Mesendoderm (in vitro differentiated cells): Measurements from ENCODE around the gene C1QTNF6.
A peak's percentile ranks its signal among the peaks of the same experiment; 100 is the strongest.

ENCODE experiments used
- DNase-seq: peaks from one replicate; pipeline ENCODE4 v3.0.0; 2013
- H2AK5ac ChIP-seq: 2 replicates; pipeline ENCODE4 v1.6.1; 2013; ENCODE audit warnings: low read length, inconsistent platforms
- H2BK120ac ChIP-seq: 2 replicates; pipeline ENCODE4 v1.6.1; 2013; ENCODE audit warnings: low read depth, mild to moderate bottlenecking, low read length, moderate library complexity, mixed read lengths
- H2BK15ac ChIP-seq: replicated peaks from 2 replicates; pipeline ENCODE4 v1.6.1; 2013; ENCODE audit warnings: low read depth, mild to moderate bottlenecking, moderate library complexity
- H2BK5ac ChIP-seq: 2 replicates; pipeline ENCODE4 v1.6.1; 2013; ENCODE audit warnings: low read length, inconsistent platforms
- H3K18ac ChIP-seq: 2 replicates; pipeline ENCODE4 v1.6.1; 2013; ENCODE audit warnings: mild to moderate bottlenecking, low read length, mixed read lengths
- H3K23ac ChIP-seq: one replicate; pipeline ENCODE4 v1.6.1; 2013; ENCODE audit warnings: low read length
- H3K27ac ChIP-seq: 2 replicates; pipeline ENCODE4 v1.5.1; 2013; ENCODE audit warnings: low read depth, mild to moderate bottlenecking, inconsistent platforms, low read length, moderate library complexity
- H3K27me3 ChIP-seq: 2 replicates; pipeline ENCODE4 v1.6.1; 2013; ENCODE audit warnings: low read length, control low read depth, mild to moderate bottlenecking, inconsistent platforms; ENCODE audit not compliant: insufficient read depth, poor library complexity
- H3K36me3 ChIP-seq: 2 replicates; pipeline ENCODE4 v1.6.1; 2013; ENCODE audit warnings: low read length, inconsistent platforms; ENCODE audit not compliant: control insufficient read depth, insufficient read depth
- H3K4ac ChIP-seq: one replicate; pipeline ENCODE4 v1.6.1; 2013; ENCODE audit warnings: low read depth, mild to moderate bottlenecking, low read length, moderate library complexity
- H3K4me1 ChIP-seq: 2 replicates; pipeline ENCODE4 v1.6.1; 2013; ENCODE audit warnings: low read depth, low read length, inconsistent platforms; ENCODE audit not compliant: control insufficient read depth
- H3K4me2 ChIP-seq: 2 replicates; pipeline ENCODE4 v1.6.1; 2013; ENCODE audit warnings: low read length
- H3K4me3 ChIP-seq: 2 replicates; pipeline ENCODE4 v1.5.1; 2013; ENCODE audit warnings: mild to moderate bottlenecking, low read length
- H3K56ac ChIP-seq: one replicate; pipeline ENCODE4 v1.6.1; 2013; ENCODE audit warnings: low read length
- H3K79me1 ChIP-seq: 2 replicates; pipeline ENCODE4 v1.6.1; 2013; ENCODE audit warnings: low read length, inconsistent platforms
- H3K79me2 ChIP-seq: 2 replicates; pipeline ENCODE4 v1.6.1; 2013; ENCODE audit warnings: mild to moderate bottlenecking, low read length; ENCODE audit not compliant: control insufficient read depth, insufficient read depth
- H3K9ac ChIP-seq: 2 replicates; pipeline ENCODE4 v1.6.1; 2013; ENCODE audit warnings: low read length, inconsistent platforms
- H4K5ac ChIP-seq: one replicate; pipeline ENCODE4 v1.6.1; 2013; ENCODE audit warnings: low read length
- H4K8ac ChIP-seq: one replicate; pipeline ENCODE4 v1.6.1; 2013; ENCODE audit warnings: low read depth, mild to moderate bottlenecking, control low read depth, low read length, moderate library complexity
- WGBS: extraction: QIAGEN DNeasy Blood & Tissue Kit; methylation state at CpG from one replicate; pipeline ENCODE4 v1.1.7; 2013; ENCODE audit warnings: low lambda C conversion rate, missing lambda C conversion rate; ENCODE audit not compliant: insufficient coverage; ENCODE audit errors: extremely low coverage; 5-methylcytosine and 5-hydroxymethylcytosine counted together

The C1QTNF6 gene

DNA sequence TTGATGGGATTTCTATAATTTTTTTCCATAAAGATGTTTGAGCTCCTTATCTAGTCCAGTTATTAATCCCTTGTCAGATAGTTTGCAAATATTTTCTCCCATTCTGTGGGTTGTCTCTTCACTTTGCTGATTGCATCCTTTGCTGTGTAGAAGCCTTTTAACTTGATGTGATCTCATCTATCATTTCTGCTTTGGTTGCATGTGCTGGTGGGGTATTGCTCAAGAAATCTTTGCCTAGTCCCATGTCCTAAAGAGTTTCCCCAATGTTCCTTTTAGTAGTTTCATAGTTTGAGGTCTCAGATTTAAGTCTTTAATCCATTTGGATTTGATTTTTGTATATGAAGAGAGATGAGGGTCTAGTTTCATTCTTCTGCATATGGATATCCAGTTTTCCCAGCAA is 36.6 kb downstream of the C1QTNF6 start:
- Histone ChIP-seq H3K79me2 (no peaks in the 10 kb centered on the region), H3K4me3 (no peak overlapping the region), H3K27me3 (no peaks in the 10 kb centered on the region), H2AK5ac (no peak overlapping the region), H3K27ac (no peak overlapping the region), H4K8ac (no peak overlapping the region), H3K79me1 (no peaks in the 10 kb centered on the region), H3K4me1 (peaks cover 2% of the 10 kb centered on the region), H2BK120ac (no peak overlapping the region), H3K18ac (no peak overlapping the region), H4K5ac (no peak overlapping the region), H3K23ac (no peak overlapping the region), H2BK5ac (no peak overlapping the region), H3K9ac (no peak overlapping the region), H3K56ac (no peak overlapping the region), H3K4me2 (no peak overlapping the region), H3K4ac (no peak overlapping the region), H2BK15ac (no peak overlapping the region), H3K36me3 (no peaks in the 10 kb centered on the region)
- DNase-seq: no peak

DNA sequence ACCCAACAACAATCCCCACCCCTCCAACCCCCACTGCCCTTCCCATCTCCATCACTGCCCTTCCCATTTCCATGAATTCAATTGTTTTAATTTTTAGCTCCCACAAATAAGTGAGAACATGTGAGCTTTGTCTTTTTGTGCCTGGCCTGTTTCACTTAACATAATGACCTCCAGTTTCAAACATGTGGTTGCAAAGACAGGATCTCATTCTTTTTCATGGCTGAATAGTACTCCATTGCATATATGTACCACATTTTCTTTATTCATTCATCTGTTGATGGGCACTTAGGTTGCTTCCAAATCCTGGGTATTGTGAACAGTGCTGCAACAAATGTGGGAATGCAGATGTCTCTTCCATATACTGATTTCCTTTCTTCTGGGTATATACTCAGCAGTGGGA is 37.3 kb downstream of the C1QTNF6 start:
- Histone ChIP-seq H3K18ac (no peak overlapping the region), H3K56ac (no peak overlapping the region), H3K27ac (no peak overlapping the region), H4K8ac (no peak overlapping the region), H2BK15ac (no peak overlapping the region), H3K79me2 (no peaks in the 10 kb centered on the region), H3K27me3 (no peaks in the 10 kb centered on the region), H3K23ac (no peak overlapping the region), H3K4me3 (no peak overlapping the region), H3K4me2 (no peak overlapping the region), H2AK5ac (no peak overlapping the region), H3K79me1 (no peaks in the 10 kb centered on the region), H2BK5ac (no peak overlapping the region), H3K4ac (no peak overlapping the region), H2BK120ac (no peak overlapping the region), H3K4me1 (peaks cover 2% of the 10 kb centered on the region), H3K9ac (no peak overlapping the region), H4K5ac (no peak overlapping the region), H3K36me3 (no peaks in the 10 kb centered on the region)
- DNase-seq: no peak

DNA sequence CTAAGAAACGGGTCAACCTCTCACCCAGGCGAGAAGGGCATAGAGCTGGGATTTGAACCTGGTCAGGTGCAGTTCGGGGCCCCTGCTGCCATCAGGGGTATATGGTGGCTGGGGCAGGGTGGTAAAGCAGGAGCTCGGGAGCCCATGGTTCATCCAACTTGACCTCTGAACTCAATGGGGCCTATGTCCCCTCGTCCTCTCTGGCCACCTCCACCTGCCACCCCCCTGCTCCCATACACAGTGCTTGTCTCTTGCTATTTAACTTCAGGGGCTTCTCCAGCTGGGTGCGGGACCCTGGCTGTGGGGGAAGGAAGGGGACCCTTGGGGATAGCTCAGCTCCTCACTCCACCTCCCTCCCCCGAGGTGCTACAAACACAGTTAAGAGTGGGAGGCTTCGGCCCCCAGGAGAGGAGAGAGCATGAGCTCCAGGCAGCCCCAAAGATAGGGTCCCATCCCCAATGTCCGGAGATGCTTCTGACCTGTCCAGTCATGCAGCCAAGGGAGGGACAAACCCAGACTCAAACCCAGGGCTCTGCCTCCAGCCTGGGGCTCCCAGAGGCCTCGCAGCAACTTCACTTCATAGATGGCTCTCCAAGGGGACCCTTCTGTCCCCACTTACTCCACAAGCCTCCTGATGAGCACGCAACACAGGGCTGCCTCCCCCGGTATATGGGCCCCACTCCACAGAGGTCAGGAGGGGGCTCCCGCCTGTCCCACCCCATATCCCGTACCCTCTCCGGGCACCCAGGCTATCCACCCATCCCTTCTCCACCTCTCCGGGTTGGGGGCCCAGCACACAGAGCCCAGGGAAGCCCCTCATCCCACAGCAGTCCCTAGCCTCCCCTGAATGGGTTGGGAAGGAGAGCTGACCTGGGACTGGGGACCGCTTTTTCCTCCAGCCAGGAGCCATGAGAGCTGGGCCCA is 39.0 kb downstream of the C1QTNF6 start:
- Histone ChIP-seq H3K18ac (no peak overlapping the region), H3K27ac (no peak overlapping the region), H4K5ac (no peak overlapping the region), H2BK15ac (no peak overlapping the region), H3K9ac (no peak overlapping the region), H3K23ac (no peak overlapping the region), H3K27me3 (no peaks in the 10 kb centered on the region), H2BK120ac (no peak overlapping the region), H4K8ac (no peak overlapping the region), H2BK5ac (no peak overlapping the region), H2AK5ac (no peak overlapping the region), H3K4me3 (no peak overlapping the region), H3K56ac (peak overlapping the region; percentile 37), H3K79me1 (no peaks in the 10 kb centered on the region), H3K79me2 (no peaks in the 10 kb centered on the region), H3K4me2 (no peak overlapping the region), H3K36me3 (no peaks in the 10 kb centered on the region), H3K4me1 (peaks cover 2% of the 10 kb centered on the region), H3K4ac (no peak overlapping the region)
- DNase-seq: no peak
- no CpG with 5 or more reads among the region's 17 CpGs for WGBS

DNA sequence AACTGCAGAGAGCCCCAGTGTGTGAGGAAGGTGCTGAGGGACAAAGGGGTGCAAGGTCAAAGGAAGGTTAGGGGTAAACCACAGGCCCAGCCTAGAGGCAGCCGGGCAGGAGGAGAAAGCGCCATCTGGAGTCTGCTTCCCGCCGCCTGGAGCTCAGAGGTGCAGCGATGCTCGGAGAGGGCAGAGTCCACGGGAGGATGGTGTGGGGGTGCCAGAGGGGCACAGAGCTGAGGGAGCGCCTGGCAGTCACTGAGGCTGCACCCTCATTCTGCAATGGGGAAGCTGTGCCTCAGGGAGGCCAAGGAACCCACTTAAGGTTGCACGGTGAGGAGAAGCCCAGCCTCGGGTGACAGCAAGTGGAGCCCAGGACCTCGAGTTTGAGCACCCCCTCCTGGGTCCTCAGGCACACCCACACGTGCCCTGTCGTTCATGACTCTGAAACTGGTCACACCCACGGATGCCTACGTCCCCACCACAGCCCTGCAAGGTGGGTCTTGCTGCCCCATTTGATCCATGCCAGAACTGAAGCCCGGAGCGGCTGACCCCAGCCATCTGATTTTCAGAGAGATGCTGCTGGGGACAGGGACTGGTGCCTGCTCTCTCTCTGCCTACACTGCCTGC is 39.9 kb downstream of the C1QTNF6 start:
- no peaks in the 10 kb centered on the region for H3K27me3 ChIP-seq
- H3K18ac ChIP-seq: no peak overlapping the region
- H3K79me1 ChIP-seq: no peaks in the 10 kb centered on the region

DNA sequence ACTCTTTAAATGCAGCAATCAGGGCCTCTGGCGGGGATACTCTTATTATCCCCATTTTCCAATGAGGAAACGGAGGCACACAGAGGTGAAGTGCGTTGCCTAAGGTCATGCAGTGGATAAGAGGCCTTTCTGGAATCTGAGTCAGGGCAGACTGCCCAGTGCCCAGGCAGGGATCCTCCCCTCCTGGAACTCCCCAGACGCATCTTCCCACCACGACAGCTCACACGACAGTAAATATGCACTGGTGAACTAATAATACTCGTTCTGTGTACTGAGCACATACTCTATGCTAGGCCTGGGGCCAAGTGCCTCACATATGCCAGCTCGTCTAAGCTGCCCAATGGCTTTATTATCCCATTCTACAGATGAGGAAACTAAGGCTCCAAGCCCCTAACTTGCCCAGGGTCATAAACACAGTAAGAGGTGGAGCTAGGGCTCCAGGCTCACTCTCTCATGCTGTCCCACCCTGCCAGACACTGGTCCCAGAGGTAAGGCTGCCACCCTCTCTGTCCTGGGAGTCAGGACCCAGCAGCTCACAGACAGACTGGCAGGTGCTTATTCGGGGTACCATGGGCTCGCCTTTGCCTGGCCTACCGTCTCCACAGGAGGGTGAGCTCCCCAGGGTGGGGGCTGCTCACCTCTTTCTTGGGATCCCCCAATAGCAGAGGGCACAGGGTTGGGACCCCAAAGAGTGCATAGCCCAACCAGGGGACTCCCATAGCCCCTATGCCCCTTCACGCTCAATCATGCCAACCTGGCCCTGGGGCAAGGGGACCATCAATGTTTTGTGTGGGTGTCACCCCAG is 40.7 kb downstream of the C1QTNF6 start:
- Histone ChIP-seq H3K56ac (no peak overlapping the region), H2AK5ac (no peak overlapping the region), H3K79me2 (no peaks in the 10 kb centered on the region), H3K36me3 (no peaks in the 10 kb centered on the region), H2BK5ac (no peak overlapping the region), H3K27me3 (no peaks in the 10 kb centered on the region), H3K4me1 (peaks cover 2% of the 10 kb centered on the region), H3K4me2 (no peak overlapping the region), H2BK120ac (no peak overlapping the region), H4K8ac (no peak overlapping the region), H3K23ac (no peak overlapping the region), H4K5ac (no peak overlapping the region), H3K27ac (no peak overlapping the region), H3K4ac (no peak overlapping the region), H3K79me1 (no peaks in the 10 kb centered on the region), H3K4me3 (no peak overlapping the region), H3K18ac (no peak overlapping the region), H3K9ac (no peak overlapping the region), H2BK15ac (no peak overlapping the region)
- no CpG with 5 or more reads among the region's 12 CpGs for WGBS
- DNase-seq: no peak

More for the DNA sequence above, 39.9 kb downstream of the C1QTNF6 start:
- no peak overlapping the region for H3K4ac ChIP-seq
- peaks cover 2% of the 10 kb centered on the region for H3K4me1 ChIP-seq
- no peak overlapping the region for H2BK120ac ChIP-seq
- no CpG with 5 or more reads among the region's 17 CpGs for WGBS
- H3K56ac ChIP-seq: no peak overlapping the region
- no peak overlapping the region for H3K23ac ChIP-seq
- no peak overlapping the region for H4K5ac ChIP-seq
- H3K27ac ChIP-seq: no peak overlapping the region
- no peak overlapping the region for H2AK5ac ChIP-seq
- DNase-seq: no peak
- no peak overlapping the region for H3K9ac ChIP-seq
- H3K4me3 ChIP-seq: no peak overlapping the region
- H3K79me2 ChIP-seq: no peaks in the 10 kb centered on the region
- H3K4me2 ChIP-seq: no peak overlapping the region
- no peaks in the 10 kb centered on the region for H3K36me3 ChIP-seq
- H2BK5ac ChIP-seq: no peak overlapping the region
- H2BK15ac ChIP-seq: no peak overlapping the region
- H4K8ac ChIP-seq: no peak overlapping the region
